ENCODE data around the gene HGFAC.

The HGFAC gene

GRCh38 chr4:3488820-3489219 lies 47.1 kb downstream of the HGFAC start:
- FAIRE-seq (no peak), DNase-seq (ENCODE audit: insufficient read length, low spot score) (no peak)

GRCh38 chr4:3489451-3489962 lies 47.7 kb downstream of the HGFAC start:
- FAIRE-seq: no peak
- no peak for TF ChIP-seq POLR2A (IDR thresholded peaks at IDR 0.05; ENCODE audit: low read depth, low read length)
- no peak for DNase-seq (ENCODE audit: insufficient read length, low spot score)

More at GRCh38 chr4:3488820-3489219, 47.1 kb downstream of the HGFAC start:
- TF ChIP-seq POLR2A (IDR thresholded peaks at IDR 0.05; ENCODE audit: low read depth, low read length): no peak

- DNase-seq (ENCODE audit: insufficient read length, low spot score) (no peak), FAIRE-seq (no peak)
- TF ChIP-seq POLR2A (IDR thresholded peaks at IDR 0.05; ENCODE audit: low read depth, low read length): no peak
Observed at GRCh38 chr4:3491681-3492405, 50.1 kb downstream of the HGFAC start.

GRCh38 chr4:3492741-3493719 lies 51.3 kb downstream of the HGFAC start:
- DNase-seq (ENCODE audit: insufficient read length, low spot score): no peak
- no peak for TF ChIP-seq POLR2A (IDR thresholded peaks at IDR 0.05; ENCODE audit: low read depth, low read length)
- no peak for FAIRE-seq

- no peak for TF ChIP-seq POLR2A (IDR thresholded peaks at IDR 0.05; ENCODE audit: low read depth, low read length)
- FAIRE-seq (no peak), DNase-seq (ENCODE audit: insufficient read length, low spot score) (no peak)
Observed at GRCh38 chr4:3493720-3494461, 52.1 kb downstream of the HGFAC start.

GRCh38 chr4:3494462-3494871 lies 52.7 kb downstream of the HGFAC start:
- DNase-seq (ENCODE audit: insufficient read length, low spot score): no peak
- no peak for FAIRE-seq
- no peak for TF ChIP-seq POLR2A (IDR thresholded peaks at IDR 0.05; ENCODE audit: low read depth, low read length)

GRCh38 chr4:3495204-3495975 lies 53.6 kb downstream of the HGFAC start:
- no peak for DNase-seq (ENCODE audit: insufficient read length, low spot score)
- FAIRE-seq: no peak
- no peak for TF ChIP-seq POLR2A (IDR thresholded peaks at IDR 0.05; ENCODE audit: low read depth, low read length)

GRCh38 chr4:3496021-3496420 lies 54.3 kb downstream of the HGFAC start:
- DNase-seq (ENCODE audit: insufficient read length, low spot score) (no peak), FAIRE-seq (no peak)
- no peak for TF ChIP-seq POLR2A (IDR thresholded peaks at IDR 0.05; ENCODE audit: low read depth, low read length)

- no peak for TF ChIP-seq POLR2A (IDR thresholded peaks at IDR 0.05; ENCODE audit: low read depth, low read length)
- FAIRE-seq (no peak), DNase-seq (ENCODE audit: insufficient read length, low spot score) (no peak)
Observed at GRCh38 chr4:3497095-3497494, 55.3 kb downstream of the HGFAC start.

- DNase-seq (ENCODE audit: insufficient read length, low spot score) (no peak), FAIRE-seq (no peak)
- TF ChIP-seq POLR2A (IDR thresholded peaks at IDR 0.05; ENCODE audit: low read depth, low read length): no peak
Observed at GRCh38 chr4:3497523-3498389, 56.0 kb downstream of the HGFAC start.

- FAIRE-seq (no peak), DNase-seq (ENCODE audit: insufficient read length, low spot score) (no peak)
- no peak for TF ChIP-seq POLR2A (IDR thresholded peaks at IDR 0.05; ENCODE audit: low read depth, low read length)
Observed at GRCh38 chr4:3498407-3498806, 56.6 kb downstream of the HGFAC start.

Data from H54 (cell line).